Inflammatory macrophage (primary cell): ENCODE results near the gene TEKT4.
"Not testable (repeated sequence)": the region's sequence is repeated elsewhere in the genome, so short reads cannot be mapped to it uniquely, and the experiment has no call there.

ENCODE experiments used
- DNase-seq, 2 donors: peaks; one replicate each; pipeline ENCODE4 v3.0.0-alpha.2; 2020 to 2022

Gene TEKT4

DNA sequence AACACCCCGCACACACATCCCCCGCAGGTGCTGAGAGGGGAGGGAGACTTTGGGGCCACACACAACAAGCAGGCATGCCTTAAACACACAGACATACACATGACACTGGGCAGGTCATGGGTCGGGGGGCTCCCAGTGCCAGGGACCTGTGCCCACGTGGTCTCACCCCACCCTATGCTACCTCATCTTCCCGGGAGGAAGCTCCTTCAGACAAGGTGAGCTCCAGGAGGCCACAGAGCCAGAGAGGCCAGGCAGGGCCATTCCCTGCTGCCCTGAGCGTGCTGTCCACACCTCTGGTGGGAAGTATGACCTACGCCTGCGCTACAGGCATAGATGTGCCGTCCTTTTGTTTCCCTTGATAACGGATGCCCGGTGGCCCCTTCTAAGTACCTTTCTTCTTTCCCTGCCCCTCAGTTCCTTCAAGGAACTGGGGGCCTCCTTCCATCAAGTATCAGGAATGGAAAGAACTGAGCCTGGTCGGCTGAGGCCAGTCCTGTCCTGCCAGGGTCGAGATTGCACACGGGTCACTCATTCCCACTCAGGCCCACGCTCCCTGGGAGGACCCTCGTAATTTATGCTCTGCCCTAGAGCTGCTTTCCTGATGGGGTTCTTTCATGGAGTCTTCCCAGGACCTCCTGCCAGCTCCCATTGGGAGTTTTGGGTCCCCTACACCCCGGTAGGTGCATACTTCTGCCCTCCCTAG is 4.7 kb downstream of the TEKT4 start:
- no peak for DNase-seq

DNA sequence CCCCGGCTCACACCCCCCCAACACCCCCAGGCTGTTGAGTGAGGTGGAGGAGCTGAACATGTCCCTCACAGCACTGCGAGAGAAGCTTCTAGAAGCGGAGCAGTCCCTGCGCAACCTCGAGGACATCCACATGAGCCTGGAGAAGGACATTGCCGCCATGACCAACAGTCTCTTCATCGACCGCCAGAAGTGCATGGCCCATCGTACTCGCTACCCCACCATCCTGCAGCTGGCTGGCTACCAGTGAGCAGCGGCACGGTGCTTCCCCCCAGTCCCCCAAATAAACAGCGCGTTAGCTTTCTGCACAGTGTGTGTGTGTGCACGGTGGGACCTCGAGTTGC is 5.3 kb downstream of the TEKT4 start:
- DNase-seq: no peak

DNA sequence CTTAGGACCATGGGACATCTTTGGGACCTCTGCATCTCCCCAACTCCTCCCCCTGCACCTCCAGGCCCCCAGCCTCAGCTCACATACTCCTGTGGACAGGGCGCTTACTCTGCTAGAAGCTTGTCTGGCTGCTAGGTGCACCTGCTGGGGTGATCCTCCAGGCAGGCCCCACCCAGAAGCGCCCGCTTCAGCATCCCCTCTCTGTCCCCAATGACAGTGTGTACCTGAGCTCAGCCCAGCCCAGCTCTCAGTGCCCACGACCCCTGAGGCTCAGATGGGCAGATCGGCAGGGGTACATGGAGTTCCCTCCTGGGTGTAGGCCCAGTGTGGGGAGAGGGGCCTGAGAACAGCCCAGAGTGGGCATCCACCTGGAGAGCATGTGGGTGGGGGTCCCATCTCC is 5.9 kb downstream of the TEKT4 start:
- DNase-seq: no peak

DNA sequence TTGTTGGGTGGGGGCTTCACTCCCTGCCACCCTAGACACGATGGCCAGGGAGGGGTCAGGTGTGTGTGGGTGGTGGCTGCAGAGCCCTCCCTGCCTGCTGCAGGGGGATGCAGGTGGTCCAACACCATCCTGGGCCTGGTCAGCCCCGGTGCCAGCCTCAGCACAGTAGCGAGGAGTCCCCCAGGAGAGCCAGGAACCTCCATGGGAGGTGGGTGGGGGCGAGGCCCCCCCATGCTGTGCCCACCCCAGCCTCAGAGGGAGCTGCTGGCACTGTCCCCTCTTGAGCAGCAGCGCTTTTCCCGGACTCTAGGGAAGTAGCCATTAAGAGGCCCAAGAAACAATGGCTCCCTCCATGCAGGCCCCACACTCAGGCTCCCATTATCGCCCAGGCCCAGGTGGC is 7.3 kb downstream of the TEKT4 start:
- DNase-seq: not testable (repeated sequence)

DNA sequence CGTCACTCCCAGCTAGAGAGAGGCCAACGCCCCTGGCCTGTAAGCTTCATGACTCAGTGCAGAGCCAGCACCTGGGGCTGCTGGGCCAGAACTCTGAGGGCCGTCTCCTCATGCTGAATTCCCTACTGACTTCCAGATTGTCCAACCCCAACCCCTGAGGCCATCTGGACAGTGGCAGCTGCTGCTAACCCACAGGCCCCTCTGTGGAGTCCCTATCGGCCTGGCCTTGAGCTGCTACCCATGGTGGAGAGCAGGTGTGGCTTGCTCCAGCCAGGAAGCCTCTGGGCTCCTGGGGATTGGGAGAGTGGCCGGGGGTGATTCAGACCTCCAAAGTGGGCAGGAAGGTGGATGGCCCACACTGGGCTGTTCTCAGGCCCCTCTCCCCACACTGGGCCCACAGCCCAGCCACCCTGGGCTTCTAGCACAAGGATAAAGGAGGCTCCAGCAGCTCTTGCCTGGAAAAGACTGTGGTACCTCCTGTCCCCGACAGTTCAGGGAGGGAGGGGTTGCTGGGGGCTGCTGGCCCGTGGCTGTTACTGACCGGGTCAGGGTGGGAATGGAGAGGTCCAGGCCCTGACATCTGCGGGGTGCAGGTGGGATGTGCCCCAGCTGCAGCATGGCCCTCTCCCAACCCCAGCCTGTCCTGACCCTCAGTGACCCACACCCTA is 8.2 kb downstream of the TEKT4 start:
- no peak for DNase-seq

DNA sequence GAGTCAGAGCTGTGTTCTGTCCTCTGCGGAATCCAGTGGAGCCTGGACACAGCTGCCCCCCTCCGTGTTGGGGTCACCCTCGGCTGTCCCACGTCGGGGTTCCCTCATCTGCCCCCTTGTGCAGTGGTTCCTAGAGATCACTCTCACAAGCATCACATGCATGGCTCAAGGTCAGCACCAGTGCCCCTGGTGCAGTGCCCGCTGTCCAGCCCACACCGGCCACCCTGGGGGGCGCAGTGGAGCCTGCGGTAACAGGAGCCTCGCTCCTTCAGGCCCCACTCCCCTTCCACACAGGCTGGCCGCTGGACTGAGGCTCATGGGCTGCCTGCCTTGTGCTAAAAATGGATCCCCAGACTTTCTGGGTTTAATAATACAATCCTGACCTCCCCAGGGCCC is 8.8 kb downstream of the TEKT4 start:
- DNase-seq: no peak

DNA sequence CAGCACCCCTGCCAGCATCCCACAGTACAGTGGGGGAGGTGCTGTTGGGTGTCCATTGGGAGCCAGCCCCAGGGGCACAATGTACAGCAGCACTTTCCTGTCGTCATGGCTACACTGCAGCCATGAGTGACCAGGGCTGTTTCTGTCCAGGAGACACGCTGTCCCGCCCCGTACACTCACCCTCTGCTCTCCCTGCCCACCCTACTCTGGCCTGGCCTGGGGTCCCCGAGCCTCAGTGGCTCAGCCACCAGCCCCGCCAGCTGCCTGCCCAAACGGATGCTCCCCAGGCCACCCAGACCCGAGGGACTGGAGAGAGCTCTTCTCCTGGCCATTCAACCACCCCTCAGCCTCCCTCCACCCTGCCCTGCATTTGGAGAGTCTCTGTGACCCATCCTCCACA is 9.3 kb downstream of the TEKT4 start:
- no peak for DNase-seq

DNA sequence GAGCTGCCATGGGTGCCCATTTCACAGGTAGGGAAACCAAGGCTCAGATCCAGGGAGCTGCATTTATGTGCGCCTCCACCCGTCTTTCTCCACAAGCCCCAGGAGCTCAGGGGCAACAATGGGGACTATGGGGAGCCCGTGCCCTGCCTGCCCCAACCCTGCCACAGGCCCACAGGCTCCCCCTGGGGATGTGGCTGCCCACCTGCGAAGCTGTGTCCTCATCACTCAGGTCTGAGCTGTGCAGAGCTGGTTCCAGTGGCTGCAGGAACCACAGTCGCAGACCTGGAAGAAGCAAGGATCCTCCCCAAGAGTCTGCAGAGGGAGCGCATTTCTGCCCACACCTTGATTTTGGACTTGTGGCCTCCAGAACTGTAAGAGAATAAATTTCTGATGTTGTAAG is 9.8 kb downstream of the TEKT4 start:
- DNase-seq: no peak

DNA sequence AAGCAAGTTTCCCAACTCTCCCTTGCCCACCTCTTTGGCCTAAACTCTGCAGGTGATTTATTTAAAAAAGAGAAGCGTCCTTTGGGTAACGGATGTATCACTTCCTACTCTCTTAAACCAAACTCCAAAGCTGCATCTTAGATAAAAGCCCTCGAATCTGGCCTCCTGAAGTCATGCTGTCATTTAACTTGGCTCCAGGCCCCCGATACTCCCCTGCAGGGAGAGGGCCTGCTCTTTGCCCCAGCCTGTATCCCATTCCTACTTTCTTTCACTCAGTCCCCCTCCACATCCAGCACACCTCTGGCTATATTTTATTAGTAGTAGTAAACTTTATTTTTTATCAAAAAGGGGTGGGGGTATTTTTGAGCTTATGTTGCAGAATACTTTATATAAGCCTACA is 19.0 kb downstream of the TEKT4 start:
- no peak for DNase-seq

DNA sequence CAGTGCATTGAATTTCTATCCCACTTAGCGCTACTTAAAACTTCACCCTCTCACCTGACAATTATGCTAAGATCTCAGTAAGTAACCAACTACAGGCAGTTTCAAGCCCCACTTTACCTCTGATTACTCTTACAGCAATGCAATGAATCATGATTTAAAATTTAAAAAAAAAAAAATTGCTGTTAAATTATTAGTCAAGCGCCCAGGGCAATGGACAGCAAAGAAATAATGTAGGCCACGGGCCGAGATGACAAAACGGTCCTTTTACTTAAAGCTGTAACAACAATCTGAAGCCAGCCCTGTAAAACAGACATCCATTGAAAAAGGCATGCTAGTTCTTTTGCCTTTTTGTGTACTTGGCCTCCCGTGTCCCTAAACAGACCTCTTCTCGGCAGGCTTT is 24.0 kb downstream of the TEKT4 start:
- not testable (repeated sequence) for DNase-seq

DNA sequence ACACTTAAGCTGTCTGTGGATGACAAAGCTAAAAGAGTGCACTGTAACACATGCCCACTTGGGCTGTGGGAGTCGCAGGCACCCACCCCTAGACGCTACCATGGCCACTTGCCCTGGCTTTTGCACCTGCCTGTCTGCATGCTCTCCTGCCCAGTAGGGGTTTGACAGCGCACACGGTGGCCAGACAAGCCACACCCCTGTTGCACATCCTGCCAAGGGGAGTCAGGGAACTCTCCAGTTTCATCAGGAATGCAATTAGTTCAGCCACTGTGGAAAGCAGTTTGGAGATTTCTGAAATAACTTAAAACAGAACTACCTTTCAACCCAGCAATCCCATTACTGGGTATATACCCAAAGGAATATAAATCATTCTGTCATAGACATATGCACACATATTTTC is 35.7 kb downstream of the TEKT4 start:
- not testable (repeated sequence) for DNase-seq

DNA sequence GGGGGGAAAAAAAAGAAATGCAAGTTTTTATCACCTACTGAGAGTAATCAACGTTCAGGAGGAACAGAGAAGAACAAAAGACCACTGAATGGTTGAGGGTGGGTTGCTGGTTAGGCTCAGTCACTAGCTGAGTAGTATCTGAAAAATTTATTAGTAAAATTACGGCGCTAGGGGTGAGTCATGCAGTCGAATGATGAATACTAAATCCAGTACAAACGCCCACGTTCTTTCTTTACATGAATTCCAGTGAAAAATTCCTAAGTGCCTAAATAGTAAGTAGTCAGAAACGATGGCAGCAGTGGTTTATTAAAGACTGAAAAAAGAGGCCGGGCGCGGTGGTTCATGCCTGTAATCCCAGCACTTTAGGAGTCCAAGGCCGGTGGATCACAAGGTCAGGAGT is 52.0 kb downstream of the TEKT4 start:
- no peak for DNase-seq

DNA sequence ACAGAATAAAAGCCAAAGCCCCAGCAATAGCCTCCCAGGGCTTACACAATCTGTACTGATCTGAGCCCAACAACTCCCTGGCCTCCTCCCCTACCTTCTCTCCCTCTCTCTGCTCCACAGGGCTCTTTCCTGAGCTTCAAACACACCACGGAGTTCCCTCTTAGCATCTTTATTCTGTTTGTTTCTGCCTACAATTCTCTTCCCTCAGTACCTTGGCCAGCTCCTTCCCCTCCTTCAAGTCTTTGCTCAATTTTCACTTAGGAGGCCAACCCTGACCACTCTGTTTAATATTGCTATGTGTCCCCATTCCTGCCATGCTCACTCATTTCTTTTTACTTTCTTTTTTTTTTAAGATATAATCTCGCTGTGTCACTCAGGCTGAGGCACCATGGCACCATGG is 53.8 kb downstream of the TEKT4 start:
- not testable (repeated sequence) for DNase-seq
